Measurements from ENCODE around the gene PKDREJ. TPM values are rescaled to one million over a fixed set of nuclear protein-coding genes. Genes with fewer than 3 reads are reported as not detected.
A peak's percentile ranks its signal among the peaks of the same experiment; 100 is the strongest.

Gene PKDREJ
- total RNA-seq, 4 donors from 2014 or later = under 0.01 to 0.23 (median 0.10) TPM; not detected in 1

DNA sequence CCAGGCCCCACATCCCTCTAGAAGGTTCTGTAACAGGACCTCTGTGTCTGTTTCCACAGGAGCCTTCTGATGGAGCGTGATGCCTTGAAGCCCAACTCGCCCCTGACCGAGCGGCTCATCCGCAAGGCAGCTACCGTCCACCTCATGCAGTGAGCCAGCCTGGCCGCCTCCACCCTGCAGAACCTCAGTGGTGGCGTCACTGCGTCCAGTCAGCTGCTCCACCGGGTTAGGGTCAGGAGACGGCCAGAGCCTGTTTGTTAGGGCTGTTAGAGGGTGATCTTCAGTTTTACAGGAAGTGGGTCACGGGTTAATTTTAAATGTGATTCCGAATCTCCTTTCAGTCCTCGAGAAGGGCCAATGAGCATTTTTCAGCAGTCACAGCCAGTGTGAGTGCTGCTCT lies 29.6 kb upstream of the PKDREJ start:
- no peak for TF ChIP-seq POLR2A (IDR thresholded peaks at IDR 0.05)
- TF ChIP-seq, protein P1, sequence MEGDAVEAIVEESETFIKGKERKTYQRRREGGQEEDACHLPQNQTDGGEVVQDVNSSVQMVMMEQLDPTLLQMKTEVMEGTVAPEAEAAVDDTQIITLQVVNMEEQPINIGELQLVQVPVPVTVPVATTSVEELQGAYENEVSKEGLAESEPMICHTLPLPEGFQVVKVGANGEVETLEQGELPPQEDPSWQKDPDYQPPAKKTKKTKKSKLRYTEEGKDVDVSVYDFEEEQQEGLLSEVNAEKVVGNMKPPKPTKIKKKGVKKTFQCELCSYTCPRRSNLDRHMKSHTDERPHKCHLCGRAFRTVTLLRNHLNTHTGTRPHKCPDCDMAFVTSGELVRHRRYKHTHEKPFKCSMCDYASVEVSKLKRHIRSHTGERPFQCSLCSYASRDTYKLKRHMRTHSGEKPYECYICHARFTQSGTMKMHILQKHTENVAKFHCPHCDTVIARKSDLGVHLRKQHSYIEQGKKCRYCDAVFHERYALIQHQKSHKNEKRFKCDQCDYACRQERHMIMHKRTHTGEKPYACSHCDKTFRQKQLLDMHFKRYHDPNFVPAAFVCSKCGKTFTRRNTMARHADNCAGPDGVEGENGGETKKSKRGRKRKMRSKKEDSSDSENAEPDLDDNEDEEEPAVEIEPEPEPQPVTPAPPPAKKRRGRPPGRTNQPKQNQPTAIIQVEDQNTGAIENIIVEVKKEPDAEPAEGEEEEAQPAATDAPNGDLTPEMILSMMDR (IDR thresholded peaks at IDR 0.05) = no peak
- TF ChIP-seq POLR2AphosphoS5 (IDR thresholded peaks at IDR 0.05) = no peak
- TF ChIP-seq EP300 (IDR thresholded peaks at IDR 0.05) = no peak
- WGBS, 2 donors (ENCODE audit: low coverage in 1 of 2) = 95% methylated on average over 4 of the region's 14 CpGs; no CpG with 5 or more reads in 1 of the 2 donors
- no peaks in the 10 kb centered on the region for H3K27me3 ChIP-seq
- no peak for ATAC-seq
- no peak overlapping the region for H3K4me3 ChIP-seq
- H3K36me3 ChIP-seq = peaks cover 0 to 64% of the 10 kb centered on the region in 2 donors
- H3K27ac ChIP-seq = peak overlapping the region in 2 of 4 donors; percentile 24 to 39
- H3K9me3 ChIP-seq = peaks cover 0 to 11% (median 0%) of the 10 kb centered on the region in 3 donors
- peaks cover 0 to 23% (median 15%) of the 10 kb centered on the region in 3 donors for H3K4me1 ChIP-seq

DNA sequence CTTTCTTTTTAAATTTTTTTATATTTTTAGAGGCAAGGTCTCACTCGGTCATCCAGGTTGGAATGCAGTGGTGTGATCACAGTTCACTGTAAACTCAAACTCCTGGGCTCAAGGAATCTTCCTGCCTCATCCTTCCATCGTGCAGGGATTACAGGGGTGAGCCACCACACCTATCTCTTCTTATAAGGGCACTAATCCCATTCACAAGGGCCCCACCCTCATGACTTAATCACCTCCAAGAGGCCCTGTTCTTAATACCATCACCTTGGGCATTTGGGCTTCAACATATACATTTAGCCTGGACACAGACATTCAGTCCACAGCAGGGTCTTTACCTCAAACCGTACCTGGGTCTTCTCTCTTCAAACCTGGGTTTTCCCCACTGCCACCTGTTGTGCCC lies 29.0 kb upstream of the PKDREJ start:
- 87 to 95% methylated on average over 2 to 3 of the region's 3 CpGs for WGBS, 2 donors (ENCODE audit: low coverage in 1 of 2)

DNA sequence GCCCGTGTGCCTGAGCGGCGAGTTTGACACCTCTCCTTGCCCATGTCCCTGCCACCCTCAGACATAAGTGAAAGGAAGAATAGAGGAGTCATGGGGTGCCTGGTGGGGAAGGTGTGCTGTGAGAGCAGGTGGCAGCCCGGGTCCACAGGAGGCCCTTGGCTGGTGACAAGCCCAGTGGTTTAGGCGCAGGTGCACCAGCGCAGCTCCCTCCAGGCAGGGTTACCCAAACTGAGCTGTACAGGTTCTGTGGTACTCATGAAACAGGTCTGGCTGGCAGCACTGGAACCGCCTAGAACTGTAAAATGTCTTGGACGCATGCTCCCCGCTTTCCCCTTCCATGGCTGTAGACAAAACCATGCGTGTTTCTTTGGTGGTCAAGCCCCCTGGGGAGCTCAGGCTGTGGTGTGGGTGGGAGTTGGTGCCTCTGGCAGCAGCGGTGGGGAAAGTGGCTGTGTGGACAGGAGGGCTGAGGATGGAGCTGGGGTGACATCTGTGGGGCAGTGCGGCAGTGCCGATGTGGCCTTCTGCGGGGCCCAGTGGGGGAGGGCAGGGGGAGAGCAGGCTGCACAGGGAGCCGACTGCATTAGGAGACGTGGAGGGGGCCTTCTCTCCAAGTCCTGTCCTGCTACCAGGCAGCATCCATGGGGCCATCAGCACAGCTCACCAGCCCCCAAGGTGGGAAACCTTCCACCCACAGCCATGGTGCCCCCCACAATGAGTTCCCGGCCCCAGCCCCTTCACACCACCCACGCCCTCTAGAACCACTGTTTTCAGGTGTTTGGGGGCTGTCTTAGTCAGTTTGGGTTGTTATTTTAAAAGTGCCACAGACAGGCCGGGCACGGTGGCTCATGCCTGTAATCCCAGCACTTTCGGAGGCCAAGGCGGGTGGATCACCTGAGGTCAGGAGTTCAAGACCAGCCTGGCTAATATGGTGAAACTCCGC lies 28.0 kb upstream of the PKDREJ start:
- WGBS, 2 donors (ENCODE audit: low coverage in 1 of 2) = 96% methylated on average over 4 of the region's 23 CpGs; no CpG with 5 or more reads in 1 of the 2 donors
- Histone ChIP-seq H3K4me1 (peaks cover 0 to 9% (median 8%) of the 10 kb centered on the region in 3 donors), H3K36me3 (peaks cover 0 to 81% of the 10 kb centered on the region in 2 donors), H3K27me3 (no peaks in the 10 kb centered on the region), H3K9me3 (peaks cover 0 to 11% (median 0%) of the 10 kb centered on the region in 3 donors), H3K4me3 (no peak overlapping the region), H3K27ac (no peak overlapping the region)
- TF ChIP-seq POLR2AphosphoS5 (IDR thresholded peaks at IDR 0.05) = no peak
- no peak for TF ChIP-seq EP300 (IDR thresholded peaks at IDR 0.05)
- no peak for TF ChIP-seq POLR2A (IDR thresholded peaks at IDR 0.05)
- TF ChIP-seq, protein P1 (IDR thresholded peaks at IDR 0.05) = no peak
- no peak for ATAC-seq

More for the DNA sequence above, 29.0 kb upstream of the PKDREJ start:
- Histone ChIP-seq H3K27me3 (no peaks in the 10 kb centered on the region), H3K9me3 (peaks cover 0 to 11% (median 0%) of the 10 kb centered on the region in 3 donors), H3K4me1 (peaks cover 0 to 17% (median 13%) of the 10 kb centered on the region in 3 donors), H3K27ac (no peak overlapping the region), H3K4me3 (no peak overlapping the region), H3K36me3 (peaks cover 0 to 70% of the 10 kb centered on the region in 2 donors)
- no peak for ATAC-seq
- no peak for TF ChIP-seq EP300 (IDR thresholded peaks at IDR 0.05)

DNA sequence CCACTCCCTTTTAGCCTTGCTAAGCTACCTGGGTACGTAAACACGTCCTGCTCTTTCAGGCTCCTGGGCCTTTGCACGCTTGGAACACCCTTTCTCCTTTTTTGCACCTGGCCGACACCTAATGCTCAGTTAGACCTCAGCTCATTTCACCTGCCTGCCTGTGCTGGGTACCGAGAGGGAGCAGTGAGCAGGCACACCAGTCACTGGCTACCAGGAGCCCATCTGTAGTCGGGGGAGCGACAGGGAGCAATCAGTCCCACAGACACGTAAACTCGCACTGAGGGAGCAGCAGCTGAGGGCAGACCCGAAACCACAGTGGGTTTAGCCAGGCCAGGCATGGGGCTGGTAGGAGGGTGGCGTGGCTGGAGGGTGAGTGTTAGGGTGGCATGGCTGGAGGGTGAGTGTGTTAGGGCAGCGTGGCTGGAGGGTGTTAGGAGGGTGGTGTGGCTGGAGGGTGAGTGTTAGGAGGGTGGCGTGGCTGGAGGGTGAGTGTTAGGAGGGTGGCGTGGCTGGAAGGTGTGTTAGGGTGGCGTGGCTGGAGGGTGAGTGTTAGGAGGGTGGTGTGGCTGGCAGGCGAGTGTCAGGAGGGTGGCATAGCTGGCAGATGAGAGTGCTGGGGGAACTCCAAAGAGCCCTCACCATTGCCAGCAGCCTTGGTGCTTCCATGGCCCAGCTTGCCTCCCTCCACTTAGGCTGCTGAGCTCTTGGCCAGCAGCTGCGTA lies 27.1 kb upstream of the PKDREJ start:
- no peak overlapping the region for H3K27ac ChIP-seq
- H3K4me3 ChIP-seq = no peak overlapping the region
- peaks cover 0 to 89% of the 10 kb centered on the region in 2 donors for H3K36me3 ChIP-seq
- TF ChIP-seq, protein P1 (IDR thresholded peaks at IDR 0.05) = no peak
- no peak for TF ChIP-seq EP300 (IDR thresholded peaks at IDR 0.05)
- TF ChIP-seq POLR2A (IDR thresholded peaks at IDR 0.05) = no peak
- no peak for TF ChIP-seq POLR2AphosphoS5 (IDR thresholded peaks at IDR 0.05)
- peaks cover 0 to under 1% (median 0%) of the 10 kb centered on the region in 3 donors for H3K4me1 ChIP-seq
- no peak for ATAC-seq
- WGBS, 2 donors (ENCODE audit: low coverage in 1 of 2) = 73 to 85% methylated on average over 3 to 12 of the region's 17 CpGs
- H3K9me3 ChIP-seq = peaks cover 0 to 11% (median 0%) of the 10 kb centered on the region in 3 donors
- H3K27me3 ChIP-seq = no peaks in the 10 kb centered on the region

DNA sequence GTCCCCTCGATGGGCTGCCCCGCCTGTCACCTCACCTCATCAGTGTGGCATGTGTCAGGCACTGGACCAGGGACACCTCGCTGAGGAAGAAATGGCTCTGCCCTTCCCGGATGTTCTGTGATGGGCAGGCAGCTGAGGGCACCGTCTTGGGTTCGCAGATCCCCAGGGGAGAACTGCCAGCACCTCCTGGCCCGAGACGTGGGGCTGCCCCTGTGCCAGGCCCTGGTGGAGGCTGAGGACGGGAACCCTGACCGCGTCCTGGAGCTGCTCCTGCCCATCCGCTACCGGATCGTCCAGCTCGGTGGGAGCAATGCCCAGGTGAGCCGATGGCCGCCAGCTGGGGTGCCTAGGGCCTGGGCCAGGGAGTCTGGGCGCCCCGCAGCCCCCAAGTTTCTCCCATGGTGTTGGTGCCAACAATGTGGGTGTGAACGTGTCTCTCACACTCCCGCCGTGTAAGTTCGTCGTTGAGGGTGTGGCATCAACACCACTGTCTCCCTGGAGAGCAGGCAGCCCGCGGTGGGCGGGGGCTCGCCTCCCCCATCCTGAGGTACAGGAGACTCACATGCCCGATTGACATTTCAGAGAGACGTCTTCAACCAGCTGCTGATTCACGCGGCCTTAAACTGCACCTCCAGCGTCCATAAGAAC lies 26.2 kb upstream of the PKDREJ start:
- Histone ChIP-seq H3K36me3 (peaks cover 0 to 98% of the 10 kb centered on the region in 2 donors), H3K4me3 (no peak overlapping the region), H3K27me3 (no peaks in the 10 kb centered on the region), H3K27ac (no peak overlapping the region), H3K9me3 (peaks cover 0 to 11% (median 0%) of the 10 kb centered on the region in 3 donors), H3K4me1 (no peaks in the 10 kb centered on the region)
- TF ChIP-seq EP300 (IDR thresholded peaks at IDR 0.05) (no peak), POLR2A (IDR thresholded peaks at IDR 0.05) (no peak), POLR2AphosphoS5 (IDR thresholded peaks at IDR 0.05) (no peak)
- TF ChIP-seq, protein P1 (IDR thresholded peaks at IDR 0.05) = no peak
- 70 to 83% methylated on average over 2 to 6 of the region's 33 CpGs for WGBS, 2 donors (ENCODE audit: low coverage in 1 of 2)
- no peak for ATAC-seq
